Thoracic aorta (tissue), 2 donors: ENCODE data around the gene ENAH. TPM values are rescaled to one million over a fixed set of nuclear protein-coding genes. Genes with fewer than 3 reads are reported as not detected.

ENCODE experiments used
- ATAC-seq: fragments of 150-250 bp; one replicate; pipeline ENCODE4 v1.8.0; 2017; ENCODE audit warnings: low read depth; ENCODE audit not compliant: insufficient number of reproducible peaks, low FRiP score
- DNase-seq: peaks from one replicate; pipeline ENCODE4 v3.0.0-alpha.2; 2020; ENCODE audit warnings: low spot score
- H3K27ac ChIP-seq, 2 donors: fragments of 200-600 bp; sonication (generic); 1 replicate in 1 of 2; 2 replicates in 1 of 2; pipeline ENCODE4 v1.5.1; 2016; ENCODE audit warnings: mild to moderate bottlenecking in 2 of 2, moderate library complexity in 2 of 2
- H3K27me3 ChIP-seq: fragments of 200-600 bp; sonication (generic); replicated peaks from 2 replicates; pipeline ENCODE4 v1.6.0; 2016; ENCODE audit warnings: mild to moderate bottlenecking; ENCODE audit not compliant: insufficient read depth
- H3K36me3 ChIP-seq: fragments of 200-600 bp; sonication (generic); one replicate; pipeline ENCODE4 v1.5.1; 2016
- H3K4me1 ChIP-seq, 2 donors: fragments of 200-600 bp; sonication (generic); 1 replicate in 1 of 2; 2 replicates in 1 of 2; pipeline versions ENCODE4 v1.5.1 to v1.6.0; 2016; ENCODE audit warnings: low read depth in 2 of 2, mild to moderate bottlenecking in 1 of 2; ENCODE audit not compliant: control insufficient read depth in 1 of 2
- H3K4me3 ChIP-seq: fragments of 200-600 bp; sonication (generic); 2 replicates; pipeline ENCODE4 v1.5.1; 2016; ENCODE audit warnings: mild to moderate bottlenecking
- H3K9me3 ChIP-seq: fragments of 200-600 bp; sonication (generic); 2 replicates; pipeline ENCODE4 v1.5.1; 2016
- total RNA-seq, 2 donors: library from RNA; depleted of rRNA; stranded (reverse); fragments of >200 nt; gene quantifications; one replicate each; pipeline versions ENCODE4 v1.1.0 to v1.2.3, GENCODE V29; 2016
- TF ChIP-seq, protein P1 (sequence below): fragments of 200-600 bp; sonication (generic); IDR thresholded peaks from one replicate; pipeline ENCODE4 v1.5.1; 2019; ENCODE audit warnings: antibody characterized with exemption

ENAH gene
- total RNA-seq, 2 donors from 2014 or later = 111 to 119 TPM

DNA sequence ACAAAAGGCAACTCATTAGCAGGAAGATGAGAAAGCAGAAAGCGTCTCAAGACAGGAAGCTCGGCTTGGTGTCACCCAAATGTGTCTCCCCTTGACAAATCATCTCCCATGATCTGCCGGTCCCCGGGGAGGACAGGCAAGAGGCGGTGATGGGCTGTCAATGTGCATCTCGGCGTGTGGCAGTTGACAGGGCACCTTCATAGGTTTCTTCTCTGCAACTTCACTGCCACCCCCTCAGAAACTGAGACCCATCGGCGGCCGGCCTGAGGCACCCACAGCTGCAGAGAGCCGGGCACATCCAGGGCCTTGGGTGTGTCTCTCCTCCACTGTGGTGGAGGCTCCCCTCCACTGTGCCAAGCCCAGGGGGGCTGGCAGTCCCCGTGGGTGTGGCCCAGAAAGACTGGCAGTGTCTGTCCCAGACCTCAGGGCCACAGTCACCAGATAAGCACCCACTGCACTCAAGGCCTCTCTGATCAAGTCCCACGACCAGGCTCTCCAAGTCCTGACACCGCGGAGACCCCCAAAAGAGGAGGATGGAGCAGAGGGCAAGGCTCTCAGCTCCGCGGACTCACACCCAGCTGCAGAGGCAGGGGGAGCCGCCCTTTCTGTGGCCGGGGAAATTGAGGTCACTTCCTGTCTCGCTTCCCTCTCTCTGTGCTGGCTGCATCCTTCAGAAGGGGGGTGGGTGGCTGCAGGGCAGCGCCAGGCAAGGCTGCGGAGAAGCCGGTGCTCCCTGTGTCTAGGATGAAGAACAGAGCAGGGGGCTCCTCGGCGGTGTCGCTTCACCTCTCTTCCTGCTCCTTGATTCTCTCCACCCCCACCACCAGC, 185.5 kb downstream of the ENAH start:
- H3K4me1 ChIP-seq = no peaks in the 10 kb centered on the region
- H3K27ac ChIP-seq = peak overlapping the region; percentile 41 to 65
- ATAC-seq = no peak

DNA sequence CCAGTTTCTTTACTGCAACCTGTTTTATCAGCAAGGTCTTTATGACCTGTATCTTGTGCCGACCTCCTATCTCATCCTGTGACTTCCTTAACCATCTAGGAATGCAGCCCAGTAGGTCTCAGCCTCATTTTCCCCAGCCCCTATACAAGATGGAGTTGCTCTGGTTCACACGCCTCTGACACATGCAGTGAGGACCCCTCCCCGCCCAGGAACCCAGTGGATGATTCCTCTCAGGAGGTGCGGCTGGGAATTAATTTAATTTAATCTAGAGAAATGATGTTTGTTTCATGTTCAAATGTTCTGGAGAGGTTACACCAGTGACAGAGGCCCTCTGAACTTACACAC, 186.1 kb downstream of the ENAH start:
- Histone ChIP-seq H3K4me3 (no peak overlapping the region), H3K27me3 (no peaks in the 10 kb centered on the region), H3K4me1 (no peaks in the 10 kb centered on the region), H3K27ac (no peak overlapping the region), H3K36me3 (no peaks in the 10 kb centered on the region), H3K9me3 (no peaks in the 10 kb centered on the region)
- DNase-seq (no peak), ATAC-seq (no peak)
- TF ChIP-seq, protein P1, sequence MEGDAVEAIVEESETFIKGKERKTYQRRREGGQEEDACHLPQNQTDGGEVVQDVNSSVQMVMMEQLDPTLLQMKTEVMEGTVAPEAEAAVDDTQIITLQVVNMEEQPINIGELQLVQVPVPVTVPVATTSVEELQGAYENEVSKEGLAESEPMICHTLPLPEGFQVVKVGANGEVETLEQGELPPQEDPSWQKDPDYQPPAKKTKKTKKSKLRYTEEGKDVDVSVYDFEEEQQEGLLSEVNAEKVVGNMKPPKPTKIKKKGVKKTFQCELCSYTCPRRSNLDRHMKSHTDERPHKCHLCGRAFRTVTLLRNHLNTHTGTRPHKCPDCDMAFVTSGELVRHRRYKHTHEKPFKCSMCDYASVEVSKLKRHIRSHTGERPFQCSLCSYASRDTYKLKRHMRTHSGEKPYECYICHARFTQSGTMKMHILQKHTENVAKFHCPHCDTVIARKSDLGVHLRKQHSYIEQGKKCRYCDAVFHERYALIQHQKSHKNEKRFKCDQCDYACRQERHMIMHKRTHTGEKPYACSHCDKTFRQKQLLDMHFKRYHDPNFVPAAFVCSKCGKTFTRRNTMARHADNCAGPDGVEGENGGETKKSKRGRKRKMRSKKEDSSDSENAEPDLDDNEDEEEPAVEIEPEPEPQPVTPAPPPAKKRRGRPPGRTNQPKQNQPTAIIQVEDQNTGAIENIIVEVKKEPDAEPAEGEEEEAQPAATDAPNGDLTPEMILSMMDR = no peak

More for the DNA sequence above, 185.5 kb downstream of the ENAH start:
- TF ChIP-seq, protein P1 = no peak
- Histone ChIP-seq H3K9me3 (no peaks in the 10 kb centered on the region), H3K4me3 (peak overlapping the region; percentile 62), H3K36me3 (no peaks in the 10 kb centered on the region), H3K27me3 (no peaks in the 10 kb centered on the region)
- DNase-seq = no peak

DNA sequence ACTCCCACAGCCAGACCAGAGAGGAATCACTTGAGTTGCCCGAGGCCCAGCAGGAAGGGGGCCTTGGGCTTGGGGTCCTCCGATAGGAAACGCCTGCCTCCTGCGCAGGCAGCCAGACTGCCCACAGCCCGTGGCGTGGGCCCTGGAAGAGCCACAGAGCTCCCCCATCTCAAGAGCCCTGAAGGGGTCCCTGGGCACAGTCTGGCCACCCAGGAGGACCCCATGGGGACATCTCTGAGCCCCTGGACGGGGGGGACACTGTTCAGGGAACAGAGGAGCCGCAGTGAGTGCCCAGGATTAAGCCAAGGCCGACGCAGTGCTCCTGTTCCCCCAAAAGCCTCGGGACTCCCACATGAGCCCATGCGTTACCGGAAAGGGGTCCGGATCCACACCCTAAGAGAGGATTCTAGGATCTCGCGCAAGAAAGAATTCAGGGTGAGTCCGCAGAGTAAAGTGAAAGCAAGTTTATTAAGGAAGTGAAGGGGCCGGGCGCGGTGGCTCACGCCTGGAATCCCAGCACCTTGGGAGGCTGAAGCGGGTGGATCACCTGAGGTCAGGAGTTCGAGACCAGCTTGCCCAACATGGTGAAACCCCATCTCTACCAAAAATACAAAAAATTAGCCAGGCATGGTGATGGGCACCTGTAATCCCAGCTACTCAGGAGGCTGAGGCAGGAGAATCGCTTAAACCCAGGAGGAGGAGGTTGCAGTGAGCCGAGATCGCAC, 187.0 kb downstream of the ENAH start:
- Histone ChIP-seq H3K36me3 (no peaks in the 10 kb centered on the region), H3K27me3 (no peaks in the 10 kb centered on the region), H3K27ac (no peak overlapping the region), H3K4me3 (no peak overlapping the region), H3K9me3 (no peaks in the 10 kb centered on the region), H3K4me1 (no peaks in the 10 kb centered on the region)
- no peak for ATAC-seq
- TF ChIP-seq, protein P1 = no peak
- DNase-seq = no peak

DNA sequence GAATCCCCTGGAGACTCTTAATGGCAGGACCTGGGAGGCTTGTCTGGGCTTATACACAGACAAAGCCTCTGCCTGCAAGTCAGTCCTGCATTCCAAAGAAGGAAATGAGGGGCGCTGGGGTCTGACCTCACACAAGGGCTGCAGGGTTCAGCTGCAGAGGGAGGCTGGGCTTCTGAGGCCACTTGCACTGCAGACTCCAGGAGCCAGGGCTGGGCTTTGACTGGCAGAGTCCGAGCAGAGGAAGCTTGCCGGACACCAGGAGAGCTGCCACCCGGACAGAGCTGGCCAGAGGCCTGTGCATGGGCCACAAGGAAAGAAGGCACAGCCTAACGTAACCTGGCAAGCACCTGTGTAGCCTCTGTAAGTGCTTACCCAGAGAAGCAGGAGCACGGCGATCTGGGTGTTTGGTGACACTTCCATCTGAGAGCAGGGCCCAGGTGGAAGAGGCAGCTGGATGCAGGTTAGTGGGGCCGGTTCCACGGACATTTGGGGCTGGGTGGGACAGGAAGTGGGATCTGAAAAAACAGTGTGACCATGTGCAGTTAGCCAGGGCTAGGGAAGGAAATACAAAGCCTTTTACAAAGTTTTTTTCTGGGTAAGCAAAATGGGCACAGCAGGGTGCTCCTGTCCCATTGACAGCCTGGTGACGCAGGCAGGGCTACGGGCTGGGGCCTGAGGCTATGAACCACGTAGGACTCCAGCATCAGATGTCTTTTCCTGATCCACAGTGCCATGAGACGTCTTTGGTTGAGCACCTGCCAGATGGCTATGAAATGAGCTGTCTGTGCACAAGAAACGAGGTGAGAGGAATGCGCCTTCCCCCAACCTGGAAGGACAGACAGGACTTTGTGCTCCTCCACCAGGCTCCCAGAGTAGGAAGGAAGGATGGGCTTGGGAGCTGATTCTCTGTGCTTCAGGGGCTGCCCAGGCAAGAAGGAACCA, 187.8 kb downstream of the ENAH start:
- Histone ChIP-seq H3K4me3 (no peak overlapping the region), H3K4me1 (peaks cover 0 to 7% of the 10 kb centered on the region in 2 donors), H3K27me3 (no peaks in the 10 kb centered on the region), H3K27ac (no peak overlapping the region), H3K9me3 (no peaks in the 10 kb centered on the region), H3K36me3 (no peaks in the 10 kb centered on the region)
- ATAC-seq (no peak), DNase-seq (no peak)
- TF ChIP-seq, protein P1 = no peak
